CD4-positive, alpha-beta memory T cell (primary cell): ENCODE data around the gene SFXN3. TPM values are rescaled to one million over a fixed set of nuclear protein-coding genes. Genes with fewer than 3 reads are reported as not detected.

ENCODE experiments used
- CTCF ChIA-PET: fragments of 350-600 bp; sonication (Branson Sonifier 250); formaldehyde crosslinking; loops from one replicate; lab custom pipeline; 2021; ENCODE audit warnings: inconsistent platforms; ENCODE audit not compliant: partially characterized antibody; lab: Charles Lee
- POLR2A ChIA-PET: fragments of 350-600 bp; sonication (Branson Sonifier 250); formaldehyde crosslinking; loops from one replicate; lab custom pipeline; 2021; ENCODE audit not compliant: partially characterized antibody; lab: Charles Lee
- DNase-seq, 5 donors: peaks; one replicate each; pipeline versions ENCODE4 v3.0.0 to v3.0.0-alpha.2; 2020 to 2022; ENCODE audit warnings: mixed read lengths in 1 of 5
- H3K27ac ChIP-seq: one replicate; pipeline ENCODE4 v1.7.0; 2013; ENCODE audit warnings: low read depth, low read length
- H3K27me3 ChIP-seq: 2 replicates; pipeline ENCODE4 v1.7.0; 2013; ENCODE audit warnings: mild to moderate bottlenecking, low read length, moderate library complexity; ENCODE audit not compliant: insufficient read depth
- H3K36me3 ChIP-seq: 2 replicates; pipeline ENCODE4 v1.7.0; 2013; ENCODE audit warnings: mild to moderate bottlenecking, low read length, moderate library complexity; ENCODE audit not compliant: insufficient read depth
- H3K4me1 ChIP-seq: 2 replicates; pipeline ENCODE4 v1.7.0; 2013; ENCODE audit warnings: mild to moderate bottlenecking, low read length, moderate library complexity; ENCODE audit not compliant: insufficient read depth
- H3K4me3 ChIP-seq, 2 donors: one replicate each; pipeline ENCODE4 v1.7.0; 2013; ENCODE audit warnings: low read length in 2 of 2, mild to moderate bottlenecking in 1 of 2
- H3K9me3 ChIP-seq, 2 donors: one replicate each; pipeline ENCODE4 v1.7.0; 2013; ENCODE audit warnings: low read length in 2 of 2, control low read depth in 1 of 2; ENCODE audit not compliant: control insufficient read depth in 1 of 2
- H3K27ac Mint-ChIP-seq, 7 donors: one replicate each; pipeline ENCODE4 v1.8.0; 2020 to 2021; ENCODE audit warnings: mixed read lengths in 7 of 7, mild to moderate bottlenecking in 6 of 7, inconsistent platforms in 3 of 7, moderate library complexity in 3 of 7
- H3K27me3 Mint-ChIP-seq, 2 donors: one replicate each; pipeline ENCODE4 v1.8.0; 2020 to 2021; ENCODE audit warnings: mixed read lengths in 2 of 2
- H3K36me3 Mint-ChIP-seq, 2 donors: one replicate each; pipeline ENCODE4 v1.8.0; 2020 to 2021; ENCODE audit warnings: mixed read lengths in 2 of 2, inconsistent platforms in 1 of 2, mild to moderate bottlenecking in 1 of 2
- H3K4me1 Mint-ChIP-seq, 4 donors: one replicate each; pipeline ENCODE4 v1.8.0; 2020 to 2021; ENCODE audit warnings: mixed read lengths in 4 of 4, mild to moderate bottlenecking in 1 of 4
- H3K4me3 Mint-ChIP-seq, 8 donors: one replicate each; pipeline ENCODE4 v1.8.0; 2020 to 2021; ENCODE audit warnings: mixed read lengths in 8 of 8, mild to moderate bottlenecking in 7 of 8, moderate library complexity in 6 of 8, inconsistent platforms in 3 of 8
- H3K9me3 Mint-ChIP-seq, 8 donors: one replicate each; pipeline ENCODE4 v1.8.0; 2020 to 2021; ENCODE audit warnings: mixed read lengths in 8 of 8, mild to moderate bottlenecking in 5 of 8, inconsistent platforms in 3 of 8, moderate library complexity in 1 of 8
- intact Hi-C: fragments of 100-400 bp; cut with micrococcal nuclease; formaldehyde crosslinking; loops from one replicate; pipeline ENCODE4 v1.15.1; 2023
- polyA plus RNA-seq, 2 donors: library from polyadenylated mRNA; unstranded; fragments of 300-500 nt; fragmentation: Illumina TruSeq; gene quantifications; one replicate each; pipeline ENCODE4 v1.2.3, GENCODE V29; 2021
- total RNA-seq, 2 experiments: library from RNA; stranded (reverse); gene quantifications; one replicate each; pipeline ENCODE4 v1.2.3, GENCODE V29; 2021

SFXN3 gene
- total and polyA plus RNA-seq, 4 experiments from 2014 or later, result 10.8 to 123 (median 69.5) TPM

DNA sequence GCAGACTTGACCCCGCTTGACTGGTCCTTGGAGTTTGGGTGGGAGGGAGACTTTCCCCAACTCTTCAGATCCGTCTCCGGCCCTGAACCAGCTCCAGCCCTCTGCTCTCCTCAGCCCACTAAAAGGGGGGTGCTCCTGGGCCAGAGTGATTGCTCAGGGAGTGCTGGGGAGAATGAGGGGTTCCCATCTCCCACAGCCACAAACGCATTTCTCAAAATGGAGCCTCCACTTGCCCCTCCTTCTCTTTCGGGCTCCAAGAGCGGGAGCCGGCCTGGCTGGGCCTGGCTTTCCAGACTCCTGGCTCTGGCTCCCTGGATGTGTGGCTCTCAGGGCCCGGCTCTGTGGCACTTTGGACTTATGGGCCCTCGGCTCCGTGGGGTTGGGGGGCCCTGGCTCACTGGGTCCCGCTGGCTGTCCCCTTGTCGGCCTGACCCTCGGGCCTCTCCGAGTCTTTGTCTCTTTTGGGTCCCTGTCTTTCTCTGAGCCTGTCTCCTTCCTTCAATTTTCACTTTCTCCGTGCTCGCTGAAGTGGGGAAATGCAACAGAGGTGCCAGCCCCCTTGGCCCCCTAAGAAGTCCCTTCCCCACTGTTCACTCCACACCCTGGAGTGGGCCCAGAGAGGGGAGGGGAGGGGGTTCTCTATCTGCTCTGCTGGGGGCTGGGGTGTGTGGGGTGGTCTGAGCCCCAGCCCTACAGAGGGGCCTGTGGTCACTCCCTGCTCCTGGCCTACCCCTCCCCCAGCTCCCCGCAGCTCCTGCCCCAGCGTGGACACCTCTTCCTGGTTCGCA lies 30.7 kb upstream of the SFXN3 start:
- Mint-ChIP-seq H3K36me3 (peaks cover 0 to 18% of the 10 kb centered on the region in 2 donors), H3K27ac (peak overlapping the region; percentile 29 to 90 (median 70)), H3K4me3 (peak overlapping the region; percentile 64 to 84 (median 80)), H3K4me1 (peaks cover 15 to 33% (median 22%) of the 10 kb centered on the region in 4 donors), H3K9me3 (peaks cover 0 to 3% (median 0%) of the 10 kb centered on the region in 8 donors), H3K27me3 (no peaks in the 10 kb centered on the region)
- no peaks in the 10 kb centered on the region for H3K9me3 ChIP-seq
- H3K4me1 ChIP-seq, result peaks cover 24% of the 10 kb centered on the region
- H3K4me3 ChIP-seq, result no peak overlapping the region
- POLR2A ChIA-PET, result interaction anchor here (1.5 to 6.1 kb wide), 3 partner anchors 13 to 30 kb away, joined by 7 to 90 read pairs (median 84); partner anchors contain the start of genes MRPL43, PDZD7, SFXN3 and TWNK
- no peak for DNase-seq
- intact Hi-C loops, result no loop called here
- H3K27me3 ChIP-seq, result no peaks in the 10 kb centered on the region
- H3K36me3 ChIP-seq, result no peaks in the 10 kb centered on the region
- H3K27ac ChIP-seq, result no peak overlapping the region
- CTCF ChIA-PET, result interaction anchor here (1.0 to 1.5 kb wide), 3 partner anchors 12 to 25 kb away, joined by 3 to 6 read pairs (median 4); no protein-coding TSS in a partner anchor

- Mint-ChIP-seq H3K27me3 (no peaks in the 10 kb centered on the region), H3K27ac (peak overlapping the region; percentile 31 to 90 (median 66)), H3K4me1 (peaks cover 15 to 30% (median 22%) of the 10 kb centered on the region in 4 donors), H3K9me3 (peaks cover 0 to 3% (median 0%) of the 10 kb centered on the region in 8 donors), H3K4me3 (peak overlapping the region; percentile 64 to 84 (median 80)), H3K36me3 (peaks cover 0 to 21% of the 10 kb centered on the region in 2 donors)
- H3K27me3 ChIP-seq, result no peaks in the 10 kb centered on the region
- H3K27ac ChIP-seq, result no peak overlapping the region
- no peaks in the 10 kb centered on the region for H3K9me3 ChIP-seq
- DNase-seq, result no peak
- peaks cover 24% of the 10 kb centered on the region for H3K4me1 ChIP-seq
- ChIA-PET POLR2A (interaction anchor here (6.1 kb wide), 1 partner anchor 14 kb away, joined by 84 read pairs; the partner anchor contains the start of genes MRPL43 and TWNK), CTCF (interaction anchor here (1.0 to 2.2 kb wide), 3 partner anchors 11 to 15 kb away, joined by 3 to 7 read pairs (median 6); no protein-coding TSS in a partner anchor)
- H3K36me3 ChIP-seq, result no peaks in the 10 kb centered on the region
- no peak overlapping the region for H3K4me3 ChIP-seq
- intact Hi-C loops, result no loop called here
Observed at GRCh38 chr10:101000915-101001658, 29.9 kb upstream of the SFXN3 start.

DNA sequence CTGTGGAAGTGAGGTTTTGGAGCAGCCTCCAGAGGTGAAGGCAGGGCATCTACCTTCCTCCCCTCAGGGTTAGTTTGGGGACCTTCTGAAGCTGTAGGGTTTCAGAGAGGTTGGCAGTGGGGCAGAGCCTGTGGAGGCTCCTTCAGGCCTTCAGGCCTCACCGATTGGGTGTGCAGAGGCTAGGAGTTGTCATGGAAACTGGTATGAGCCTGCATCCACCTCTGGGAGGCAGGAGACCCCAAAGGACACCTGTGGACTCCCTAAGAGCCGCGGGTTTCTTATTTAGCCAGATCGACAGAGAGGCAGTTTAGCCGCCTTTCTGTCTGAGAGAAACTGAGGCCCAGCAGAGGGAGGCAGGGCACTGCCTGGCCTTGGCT lies 29.4 kb upstream of the SFXN3 start:
- ChIA-PET CTCF (interaction anchor here (1.5 to 2.2 kb wide), 2 partner anchors 10 to 15 kb away, joined by 6 to 7 read pairs; no protein-coding TSS in a partner anchor), POLR2A (no interaction called here)
- no peaks in the 10 kb centered on the region for H3K9me3 ChIP-seq
- intact Hi-C loops, result no loop called here
- no peak for DNase-seq
- Mint-ChIP-seq H3K4me3 (peak overlapping the region in 1 of 8 donors; percentile 80), H3K9me3 (peaks cover 0 to 3% (median 0%) of the 10 kb centered on the region in 8 donors), H3K36me3 (peaks cover 0 to 20% of the 10 kb centered on the region in 2 donors), H3K27me3 (no peaks in the 10 kb centered on the region), H3K27ac (no peak overlapping the region), H3K4me1 (peaks cover 10 to 25% (median 17%) of the 10 kb centered on the region in 4 donors)
- no peak overlapping the region for H3K4me3 ChIP-seq
- no peaks in the 10 kb centered on the region for H3K27me3 ChIP-seq
- H3K36me3 ChIP-seq, result no peaks in the 10 kb centered on the region
- H3K4me1 ChIP-seq, result peaks cover 18% of the 10 kb centered on the region
- no peak overlapping the region for H3K27ac ChIP-seq

DNA sequence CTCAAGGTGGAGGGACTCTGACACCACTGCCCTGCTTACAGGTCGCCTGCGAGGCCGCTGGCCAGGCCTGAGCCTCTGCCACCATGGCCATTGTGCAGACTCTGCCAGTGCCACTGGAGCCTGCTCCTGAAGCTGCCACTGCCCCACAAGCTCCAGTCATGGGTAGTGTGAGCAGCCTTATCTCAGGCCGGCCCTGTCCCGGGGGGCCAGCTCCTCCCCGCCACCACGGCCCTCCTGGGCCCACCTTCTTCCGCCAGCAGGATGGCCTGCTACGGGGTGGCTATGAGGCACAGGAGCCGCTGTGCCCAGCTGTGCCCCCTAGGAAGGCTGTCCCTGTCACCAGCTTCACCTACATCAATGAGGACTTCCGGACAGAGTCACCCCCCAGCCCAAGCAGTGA lies 28.6 kb upstream of the SFXN3 start:
- intact Hi-C loops, result no loop called here
- POLR2A ChIA-PET, result interaction anchor here (0.8 to 2.1 kb wide), 2 partner anchors 16 to 30 kb away, joined by 3 to 6 read pairs; partner anchors contain the start of genes MRPL43 and TWNK
- no peak overlapping the region for H3K4me3 Mint-ChIP-seq

GRCh38 chr10:101003639-101004206 lies 27.3 kb upstream of the SFXN3 start:
- H3K9me3 ChIP-seq, result no peaks in the 10 kb centered on the region
- H3K9me3 Mint-ChIP-seq, result peaks cover 0 to under 1% (median 0%) of the 10 kb centered on the region in 8 donors
- intact Hi-C loops, result no loop called here
- peak overlapping the region in 1 of 8 donors; percentile 32 for H3K4me3 Mint-ChIP-seq
- H3K27ac ChIP-seq, result no peak overlapping the region
- H3K4me1 ChIP-seq, result peaks cover 6% of the 10 kb centered on the region
- peaks cover 5 to 14% (median 7%) of the 10 kb centered on the region in 4 donors for H3K4me1 Mint-ChIP-seq
- H3K27me3 Mint-ChIP-seq, result no peaks in the 10 kb centered on the region
- POLR2A ChIA-PET, result interaction anchor here (2.1 kb wide), 1 partner anchor 17 kb away, joined by 6 read pairs; the partner anchor contains the start of genes MRPL43 and TWNK
- H3K4me3 ChIP-seq, result no peak overlapping the region
- CTCF ChIA-PET, result interaction anchor here (1.0 to 1.8 kb wide), 5 partner anchors 8 to 27 kb away, joined by 3 to 6 read pairs (median 5); partner anchors contain the start of genes PDZD7 and SFXN3
- no peaks in the 10 kb centered on the region for H3K27me3 ChIP-seq
- peak overlapping the region in 1 of 7 donors; percentile 56 for H3K27ac Mint-ChIP-seq
- H3K36me3 Mint-ChIP-seq, result peaks cover 0 to 13% of the 10 kb centered on the region in 2 donors
- no peaks in the 10 kb centered on the region for H3K36me3 ChIP-seq
- DNase-seq, result no peak

More for the DNA sequence above, 28.6 kb upstream of the SFXN3 start:
- no peaks in the 10 kb centered on the region for H3K36me3 ChIP-seq
- no peak overlapping the region for H3K4me3 ChIP-seq
- Mint-ChIP-seq H3K36me3 (peaks cover 0 to 19% of the 10 kb centered on the region in 2 donors), H3K27me3 (no peaks in the 10 kb centered on the region), H3K4me1 (peaks cover 10 to 23% (median 14%) of the 10 kb centered on the region in 4 donors), H3K9me3 (peaks cover 0 to 3% (median 0%) of the 10 kb centered on the region in 8 donors), H3K27ac (no peak overlapping the region)
- H3K27me3 ChIP-seq, result no peaks in the 10 kb centered on the region
- H3K9me3 ChIP-seq, result no peaks in the 10 kb centered on the region
- H3K27ac ChIP-seq, result no peak overlapping the region
- DNase-seq, result no peak
- H3K4me1 ChIP-seq, result peaks cover 15% of the 10 kb centered on the region
- CTCF ChIA-PET, result interaction anchor here (1.4 to 2.2 kb wide), 5 partner anchors 10 to 17 kb away, joined by 5 to 13 read pairs (median 6); no protein-coding TSS in a partner anchor

DNA sequence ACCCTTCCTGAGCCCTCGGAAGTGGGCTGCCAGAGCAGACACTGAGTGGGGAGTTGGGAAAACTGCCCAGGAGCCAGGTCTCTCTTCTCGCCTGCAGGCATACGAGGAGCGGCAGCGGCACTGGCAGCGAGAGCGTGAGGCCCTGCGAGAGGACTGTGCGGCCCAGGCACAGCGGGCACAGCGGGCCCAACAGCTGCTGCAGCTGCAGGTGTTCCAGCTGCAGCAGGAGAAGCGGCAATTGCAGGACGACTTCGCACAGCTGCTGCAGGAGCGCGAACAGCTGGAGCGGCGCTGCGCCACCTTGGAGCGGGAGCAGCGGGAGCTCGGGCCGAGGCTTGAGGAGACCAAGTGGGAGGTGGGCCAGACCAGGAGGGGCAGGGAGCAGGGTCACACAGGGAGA lies 25.7 kb upstream of the SFXN3 start:
- intact Hi-C loops, result no loop called here
- Histone ChIP-seq H3K36me3 (no peaks in the 10 kb centered on the region), H3K4me1 (no peaks in the 10 kb centered on the region), H3K27ac (no peak overlapping the region), H3K4me3 (no peak overlapping the region), H3K9me3 (no peaks in the 10 kb centered on the region), H3K27me3 (no peaks in the 10 kb centered on the region)
- Mint-ChIP-seq H3K4me1 (peaks cover 3 to 8% (median 5%) of the 10 kb centered on the region in 4 donors), H3K27ac (no peak overlapping the region), H3K9me3 (no peaks in the 10 kb centered on the region), H3K36me3 (peaks cover 0 to 12% of the 10 kb centered on the region in 2 donors), H3K4me3 (no peak overlapping the region), H3K27me3 (no peaks in the 10 kb centered on the region)
- CTCF ChIA-PET, result interaction anchor here (1.3 to 1.8 kb wide), 2 partner anchors 9 to 12 kb away, joined by 4 to 8 read pairs; no protein-coding TSS in a partner anchor
- no peak for DNase-seq
- POLR2A ChIA-PET, result interaction anchor here (1.6 kb wide), 1 partner anchor 9 kb away, joined by 3 read pairs; no protein-coding TSS in a partner anchor
